GM19467 (cell line): ENCODE data around the gene TMTC2.
"Not testable (repeated sequence)": the region's sequence is repeated elsewhere in the genome, so short reads cannot be mapped to it uniquely, and the experiment has no call there.

Experiments used
- ATAC-seq: cut with Tn5 transposase; IDR thresholded peaks from one replicate; pipeline ENCODE4 v1.9.1; 2021; ENCODE audit warnings: mild to moderate bottlenecking, moderate library complexity; ENCODE audit not compliant: unreplicated experiment

TMTC2 gene

GRCh38 chr12:83114966-83115365, 428.3 kb downstream of the TMTC2 start:
- ATAC-seq, result no peak

- ATAC-seq, result not testable (repeated sequence)
These were observed 431.2 kb downstream of the TMTC2 start for GRCh38 chr12:83117926-83118325.

- ATAC-seq, result no peak
These were observed 435.4 kb downstream of the TMTC2 start for GRCh38 chr12:83121897-83122622.

GRCh38 chr12:83122623-83122934, 435.9 kb downstream of the TMTC2 start:
- ATAC-seq, result no peak

GRCh38 chr12:83123039-83123438, 436.3 kb downstream of the TMTC2 start:
- ATAC-seq, result no peak

- no peak for ATAC-seq
These were observed 441.8 kb downstream of the TMTC2 start for GRCh38 chr12:83128540-83128939.

- no peak for ATAC-seq
These were observed 443.5 kb downstream of the TMTC2 start for GRCh38 chr12:83130178-83130577.

GRCh38 chr12:83132360-83132759, 445.7 kb downstream of the TMTC2 start:
- ATAC-seq, result no peak

GRCh38 chr12:83136411-83136810, 449.7 kb downstream of the TMTC2 start:
- no peak for ATAC-seq

GRCh38 chr12:83140135-83140534, 453.4 kb downstream of the TMTC2 start:
- ATAC-seq, result no peak

- ATAC-seq, result no peak
These were observed 454.8 kb downstream of the TMTC2 start for GRCh38 chr12:83141460-83141994.

- ATAC-seq, result no peak
These were observed 456.2 kb downstream of the TMTC2 start for GRCh38 chr12:83142914-83143313.

- ATAC-seq, result no peak
These were observed 457.2 kb downstream of the TMTC2 start for GRCh38 chr12:83143950-83144349.

GRCh38 chr12:83145325-83145840, 458.7 kb downstream of the TMTC2 start:
- no peak for ATAC-seq

- no peak for ATAC-seq
These were observed 460.6 kb downstream of the TMTC2 start for GRCh38 chr12:83147341-83147740.

- ATAC-seq, result no peak
These were observed 463.3 kb downstream of the TMTC2 start for GRCh38 chr12:83149987-83150386.

- ATAC-seq, result no peak
These were observed 463.9 kb downstream of the TMTC2 start for GRCh38 chr12:83150465-83151189.

GRCh38 chr12:83153177-83153576, 466.5 kb downstream of the TMTC2 start:
- no peak for ATAC-seq

GRCh38 chr12:83156815-83157214, 470.1 kb downstream of the TMTC2 start:
- no peak for ATAC-seq

- ATAC-seq, result no peak
These were observed 470.9 kb downstream of the TMTC2 start for GRCh38 chr12:83157604-83158003.

- no peak for ATAC-seq
These were observed 472.0 kb downstream of the TMTC2 start for GRCh38 chr12:83158613-83159207.

GRCh38 chr12:83161456-83161855, 474.8 kb downstream of the TMTC2 start:
- no peak for ATAC-seq
